Uterus (tissue), 2 donors: ENCODE data around the gene PDE3B.

Source experiments
- CTCF ChIP-seq, 4 experiments: fragments of 200-600 bp in 2 of 4; fragments of 450-650 bp in 2 of 4; sonication (generic) in 2 of 4; IDR thresholded peaks; one replicate each; pipeline ENCODE4 v1.5.1; 2016 to 2019; ENCODE audit warnings: antibody characterized with exemption in 4 of 4, mild to moderate bottlenecking in 2 of 4, moderate library complexity in 1 of 4
- POLR2A ChIP-seq, 2 donors: fragments of 450-650 bp; IDR thresholded peaks; one replicate each; pipeline ENCODE4 v1.6.1; 2016; ENCODE audit warnings: antibody characterized with exemption in 2 of 2, mild to moderate bottlenecking in 1 of 2, moderate library complexity in 1 of 2

GRCh38 chr11:14886513-14886912, 242.9 kb downstream of the PDE3B start:
- TF ChIP-seq CTCF (IDR thresholded peaks at IDR 0.05): no peak
- no peak for TF ChIP-seq POLR2A (IDR thresholded peaks at IDR 0.05)
